Vagina (tissue), 2 donors: ENCODE data around the gene TUT4.

Experiments
- POLR2A ChIP-seq, 2 donors: fragments of 450-650 bp; IDR thresholded peaks; one replicate each; pipeline ENCODE4 v1.6.1; 2017; ENCODE audit warnings: antibody characterized with exemption in 2 of 2, mild to moderate bottlenecking in 2 of 2, moderate library complexity in 2 of 2
- TF ChIP-seq, protein P1 (sequence below), 3 experiments: fragments of 450-650 bp in 2 of 3; fragments of 200-600 bp in 1 of 3; sonication (generic) in 1 of 3; IDR thresholded peaks; one replicate each; pipeline ENCODE4 v1.5.1; 2017 to 2019; ENCODE audit warnings: antibody characterized with exemption in 3 of 3, mild to moderate bottlenecking in 2 of 3, moderate library complexity in 2 of 3

DNA sequence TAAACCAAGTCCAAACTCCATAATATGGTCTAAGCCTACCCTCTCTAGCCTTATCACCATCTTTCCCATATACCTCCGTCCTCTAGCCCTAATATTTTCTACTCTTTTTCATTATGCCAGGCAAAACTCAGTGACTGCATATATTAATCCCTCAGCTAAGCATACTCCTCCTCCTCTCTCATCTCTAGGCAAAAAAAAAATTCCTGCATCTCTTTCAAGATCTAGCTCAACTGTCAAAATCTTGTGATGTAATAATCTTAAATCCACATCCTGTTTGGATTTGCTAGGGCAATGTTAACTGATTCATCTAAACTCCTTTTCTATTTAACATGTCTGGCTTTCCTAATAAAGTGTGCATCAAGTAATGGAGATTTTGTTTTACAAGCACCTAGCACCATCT is 128.1 kb downstream of the TUT4 start:
- TF ChIP-seq, protein P1, sequence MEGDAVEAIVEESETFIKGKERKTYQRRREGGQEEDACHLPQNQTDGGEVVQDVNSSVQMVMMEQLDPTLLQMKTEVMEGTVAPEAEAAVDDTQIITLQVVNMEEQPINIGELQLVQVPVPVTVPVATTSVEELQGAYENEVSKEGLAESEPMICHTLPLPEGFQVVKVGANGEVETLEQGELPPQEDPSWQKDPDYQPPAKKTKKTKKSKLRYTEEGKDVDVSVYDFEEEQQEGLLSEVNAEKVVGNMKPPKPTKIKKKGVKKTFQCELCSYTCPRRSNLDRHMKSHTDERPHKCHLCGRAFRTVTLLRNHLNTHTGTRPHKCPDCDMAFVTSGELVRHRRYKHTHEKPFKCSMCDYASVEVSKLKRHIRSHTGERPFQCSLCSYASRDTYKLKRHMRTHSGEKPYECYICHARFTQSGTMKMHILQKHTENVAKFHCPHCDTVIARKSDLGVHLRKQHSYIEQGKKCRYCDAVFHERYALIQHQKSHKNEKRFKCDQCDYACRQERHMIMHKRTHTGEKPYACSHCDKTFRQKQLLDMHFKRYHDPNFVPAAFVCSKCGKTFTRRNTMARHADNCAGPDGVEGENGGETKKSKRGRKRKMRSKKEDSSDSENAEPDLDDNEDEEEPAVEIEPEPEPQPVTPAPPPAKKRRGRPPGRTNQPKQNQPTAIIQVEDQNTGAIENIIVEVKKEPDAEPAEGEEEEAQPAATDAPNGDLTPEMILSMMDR (IDR thresholded peaks at IDR 0.05): no peak
- no peak for TF ChIP-seq POLR2A (IDR thresholded peaks at IDR 0.05)
